SK-N-MC (cell line): ENCODE data around the gene GPRC5A.

ENCODE experiments used
- EZH2 ChIP-seq: fragments of 200-600 bp; sonication (generic); IDR thresholded peaks from one replicate; pipeline ENCODE4 v1.6.1; 2017; ENCODE audit warnings: antibody characterized with exemption
- FOXP2 ChIP-seq: optimal IDR thresholded peaks from 2 replicates; pipeline ENCODE3; 2011; ENCODE audit warnings: mild to moderate bottlenecking, moderate library complexity; ENCODE audit not compliant: insufficient read depth; ENCODE audit errors: extremely low read length, control extremely low read depth
- POLR2AphosphoS5 ChIP-seq: IDR thresholded peaks from 2 replicates; pipeline ENCODE4 v1.6.1; 2012; ENCODE audit warnings: mild to moderate bottlenecking, low read depth, low read length, borderline replicate concordance

- TF ChIP-seq EZH2 = no peak
- no peak for TF ChIP-seq POLR2AphosphoS5
- TF ChIP-seq FOXP2 = no peak
Observed at GRCh38 chr12:12916135-12916944, 25.0 kb downstream of the GPRC5A start.
